GM19035 (cell line): ENCODE results near the gene WBP2NL.

Experiments used
- ATAC-seq: cut with Tn5 transposase; IDR thresholded peaks from one replicate; pipeline ENCODE4 v1.9.1; 2021; ENCODE audit not compliant: unreplicated experiment

Gene WBP2NL

GRCh38 chr22:42026705-42027104 is 28.1 kb downstream of the WBP2NL start:
- ATAC-seq, result no peak

- ATAC-seq, result no peak
These were observed 34.9 kb downstream of the WBP2NL start for GRCh38 chr22:42033263-42034181.

GRCh38 chr22:42035256-42035655 is 36.7 kb downstream of the WBP2NL start:
- ATAC-seq, result no peak

- no peak for ATAC-seq
These were observed 40.7 kb downstream of the WBP2NL start for GRCh38 chr22:42039271-42039670.

GRCh38 chr22:42041784-42042183 is 43.2 kb downstream of the WBP2NL start:
- ATAC-seq, result no peak

GRCh38 chr22:42050641-42051180 is 52.1 kb downstream of the WBP2NL start:
- no peak for ATAC-seq

GRCh38 chr22:42052765-42053164 is 54.2 kb downstream of the WBP2NL start:
- ATAC-seq, result no peak

GRCh38 chr22:42056757-42057511 is 58.3 kb downstream of the WBP2NL start:
- no peak for ATAC-seq

GRCh38 chr22:42060489-42060888 is 61.9 kb downstream of the WBP2NL start:
- no peak for ATAC-seq

GRCh38 chr22:42061041-42061440 is 62.5 kb downstream of the WBP2NL start:
- ATAC-seq, result no peak

- no peak for ATAC-seq
These were observed 64.0 kb downstream of the WBP2NL start for GRCh38 chr22:42062506-42063170.

- ATAC-seq, result no peak
These were observed 66.0 kb downstream of the WBP2NL start for GRCh38 chr22:42064629-42065028.

GRCh38 chr22:42065438-42066125 is 67.0 kb downstream of the WBP2NL start:
- ATAC-seq, result no peak

GRCh38 chr22:42066126-42066761 is 67.7 kb downstream of the WBP2NL start:
- no peak for ATAC-seq

- no peak for ATAC-seq
These were observed 68.3 kb downstream of the WBP2NL start for GRCh38 chr22:42066937-42067336.

GRCh38 chr22:42067671-42068251 is 69.2 kb downstream of the WBP2NL start:
- ATAC-seq, result no peak

GRCh38 chr22:42068291-42068690 is 69.7 kb downstream of the WBP2NL start:
- ATAC-seq, result no peak

GRCh38 chr22:42069801-42070516 is 71.4 kb downstream of the WBP2NL start:
- peak; percentile 14 for ATAC-seq
